Hippocampal formation (tissue), 2 donors: ENCODE data around the gene MISP.

Experiments used
- DNase-seq, 2 donors: peaks; one replicate each; lab custom pipeline; 2025; lab: John Stamatoyannopoulos, UW

MISP gene

GRCh38 chr19:808423-808775 is 57.5 kb downstream of the MISP start:
- DNase-seq, result no peak

GRCh38 chr19:810077-810855 is 59.4 kb downstream of the MISP start:
- no peak for DNase-seq

GRCh38 chr19:810883-811489 is 60.1 kb downstream of the MISP start:
- no peak for DNase-seq

- DNase-seq, result no peak
These were observed 60.7 kb downstream of the MISP start for GRCh38 chr19:811506-812048.

- DNase-seq, result no peak
These were observed 61.3 kb downstream of the MISP start for GRCh38 chr19:812049-812746.

- no peak for DNase-seq
These were observed 61.9 kb downstream of the MISP start for GRCh38 chr19:812747-813218.

GRCh38 chr19:813219-814151 is 62.6 kb downstream of the MISP start:
- DNase-seq, result no peak
